ENCODE results near the gene R3HDML. TPM values are rescaled to one million over a fixed set of nuclear protein-coding genes. Genes with fewer than 3 reads are reported as not detected.

Gene R3HDML
- total and polyA plus RNA-seq, 2 donors (not counting 1 experiment from before 2014, with no cell fraction given): not detected

DNA sequence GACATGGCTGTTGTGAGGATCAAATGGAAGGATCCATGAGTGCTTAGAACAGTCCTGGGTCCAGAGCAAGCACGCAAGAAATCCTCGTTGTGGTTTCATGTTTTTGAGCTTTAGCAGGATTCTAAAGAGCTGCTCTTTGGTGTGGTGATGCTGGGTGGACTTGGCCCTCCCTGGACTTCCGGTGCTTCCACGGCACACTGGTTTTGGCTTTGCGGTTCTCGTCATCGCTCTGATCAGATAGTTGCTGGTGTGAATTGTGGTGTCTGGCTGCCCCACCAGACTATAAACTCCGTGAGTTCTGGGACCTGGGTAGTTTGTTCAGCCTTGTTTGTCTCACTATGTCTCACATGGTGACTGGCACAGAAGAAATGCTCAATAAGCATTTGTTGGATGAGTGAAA is 21.9 kb downstream of the R3HDML start:
- no peaks in the 10 kb centered on the region for H3K79me2 ChIP-seq (ENCODE audit: control insufficient read depth, insufficient read depth, low read length)
- no peak overlapping the region for H3K4me2 ChIP-seq (replicated peaks; ENCODE audit: low read depth, low read length, poor library complexity, severe bottlenecking)
- POLR2A ChIA-PET: no interaction called here
- TF ChIP-seq, protein P1, sequence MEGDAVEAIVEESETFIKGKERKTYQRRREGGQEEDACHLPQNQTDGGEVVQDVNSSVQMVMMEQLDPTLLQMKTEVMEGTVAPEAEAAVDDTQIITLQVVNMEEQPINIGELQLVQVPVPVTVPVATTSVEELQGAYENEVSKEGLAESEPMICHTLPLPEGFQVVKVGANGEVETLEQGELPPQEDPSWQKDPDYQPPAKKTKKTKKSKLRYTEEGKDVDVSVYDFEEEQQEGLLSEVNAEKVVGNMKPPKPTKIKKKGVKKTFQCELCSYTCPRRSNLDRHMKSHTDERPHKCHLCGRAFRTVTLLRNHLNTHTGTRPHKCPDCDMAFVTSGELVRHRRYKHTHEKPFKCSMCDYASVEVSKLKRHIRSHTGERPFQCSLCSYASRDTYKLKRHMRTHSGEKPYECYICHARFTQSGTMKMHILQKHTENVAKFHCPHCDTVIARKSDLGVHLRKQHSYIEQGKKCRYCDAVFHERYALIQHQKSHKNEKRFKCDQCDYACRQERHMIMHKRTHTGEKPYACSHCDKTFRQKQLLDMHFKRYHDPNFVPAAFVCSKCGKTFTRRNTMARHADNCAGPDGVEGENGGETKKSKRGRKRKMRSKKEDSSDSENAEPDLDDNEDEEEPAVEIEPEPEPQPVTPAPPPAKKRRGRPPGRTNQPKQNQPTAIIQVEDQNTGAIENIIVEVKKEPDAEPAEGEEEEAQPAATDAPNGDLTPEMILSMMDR (IDR thresholded peaks at IDR 0.05): no peak
- no peak for TF ChIP-seq EZH2 (IDR thresholded peaks at IDR 0.05; ENCODE audit: borderline replicate concordance, insufficient read depth, low read depth, low read length, poor library complexity, severe bottlenecking)
- no peaks in the 10 kb centered on the region for H4K20me1 ChIP-seq (ENCODE audit: control insufficient read depth, insufficient read depth, low read length, poor library complexity, severe bottlenecking)
- CTCF ChIA-PET: interaction anchor here (0.6 kb wide), 1 partner anchor 217 kb away, joined by 3 read pairs; no protein-coding TSS in a partner anchor
- H2AFZ ChIP-seq (ENCODE audit: insufficient read depth, low read depth, low read length, poor library complexity, severe bottlenecking): no peak overlapping the region
- Mint-ChIP-seq H3K27ac (no peak overlapping the region), H3K4me1 (no peaks in the 10 kb centered on the region), H3K27me3 (peaks cover 44% of the 10 kb centered on the region), H3K9me3 (ENCODE audit: insufficient read depth) (no peaks in the 10 kb centered on the region), H3K4me3 (no peak overlapping the region)
- H3K4me1 ChIP-seq (ENCODE audit: control insufficient read depth in 2 of 2, insufficient read depth in 2 of 2, low read length in 2 of 2): no peaks in the 10 kb centered on the region
- peaks cover 0 to 4% (median 0%) of the 10 kb centered on the region in 3 donors for H3K9me3 ChIP-seq (ENCODE audit: control extremely low read depth in 1 of 3, control insufficient read depth in 2 of 3, insufficient read depth in 1 of 3, low read length in 2 of 3)
- intact Hi-C loops (cut with micrococcal nuclease): no loop called here
- DNase-seq: no peak
- H3K27ac ChIP-seq (ENCODE audit: low read length in 2 of 2): no peak overlapping the region
- no peaks in the 10 kb centered on the region for H3K36me3 ChIP-seq (replicated peaks in 1 of 2; ENCODE audit: control extremely low read depth in 1 of 2, control insufficient read depth in 1 of 2, extremely low read depth in 1 of 2, insufficient read depth in 2 of 2, low read length in 1 of 2)
- peaks cover 0 to 4% (median under 1%) of the 10 kb centered on the region in 4 experiments for H3K27me3 ChIP-seq (replicated peaks in 1 of 4; ENCODE audit: control extremely low read depth in 1 of 4, control insufficient read depth in 3 of 4, insufficient read depth in 4 of 4, low read length in 3 of 4)
- ATAC-seq (ENCODE audit: low read depth): no peak
- H3K4me3 ChIP-seq (ENCODE audit: control extremely low read depth in 1 of 5, extremely low read depth in 1 of 5, insufficient read depth in 1 of 5, low read depth in 2 of 5, low read length in 4 of 5): no peak overlapping the region
- H3K9ac ChIP-seq (ENCODE audit: low read length): no peak overlapping the region
- 85% methylated on average over 6 of the region's 8 CpGs for WGBS (ENCODE audit: insufficient coverage)

- CTCF ChIA-PET: no interaction called here
Measured at GRCh38 chr20:44360221-44360620, 23.4 kb downstream of the R3HDML start.

More at GRCh38 chr20:44360221-44360620, 23.4 kb downstream of the R3HDML start:
- Histone ChIP-seq H3K79me2 (ENCODE audit: control insufficient read depth, insufficient read depth, low read length) (no peaks in the 10 kb centered on the region), H3K9me3 (ENCODE audit: control extremely low read depth in 1 of 3, control insufficient read depth in 2 of 3, insufficient read depth in 1 of 3, low read length in 2 of 3) (peaks cover 0 to 4% (median 0%) of the 10 kb centered on the region in 3 donors), H3K36me3 (replicated peaks in 1 of 2; ENCODE audit: control extremely low read depth in 1 of 2, control insufficient read depth in 1 of 2, extremely low read depth in 1 of 2, insufficient read depth in 2 of 2, low read length in 1 of 2) (no peaks in the 10 kb centered on the region), H3K4me3 (ENCODE audit: control extremely low read depth in 1 of 5, extremely low read depth in 1 of 5, insufficient read depth in 1 of 5, low read depth in 2 of 5, low read length in 4 of 5) (no peak overlapping the region), H3K27ac (ENCODE audit: low read length in 2 of 2) (no peak overlapping the region), H3K4me1 (ENCODE audit: control insufficient read depth in 2 of 2, insufficient read depth in 2 of 2, low read length in 2 of 2) (no peaks in the 10 kb centered on the region), H3K9ac (ENCODE audit: low read length) (no peak overlapping the region), H4K20me1 (ENCODE audit: control insufficient read depth, insufficient read depth, low read length, poor library complexity, severe bottlenecking) (no peaks in the 10 kb centered on the region), H3K4me2 (replicated peaks; ENCODE audit: low read depth, low read length, poor library complexity, severe bottlenecking) (no peak overlapping the region), H2AFZ (ENCODE audit: insufficient read depth, low read depth, low read length, poor library complexity, severe bottlenecking) (no peak overlapping the region), H3K27me3 (replicated peaks in 1 of 4; ENCODE audit: control extremely low read depth in 1 of 4, control insufficient read depth in 3 of 4, insufficient read depth in 4 of 4, low read length in 3 of 4) (peaks cover 0 to 5% (median 2%) of the 10 kb centered on the region in 4 experiments)
- no peak overlapping the region for H3K4me3 Mint-ChIP-seq
- peaks cover 34% of the 10 kb centered on the region for H3K27me3 Mint-ChIP-seq
- ATAC-seq (ENCODE audit: low read depth) (no peak), DNase-seq (no peak)
- H3K9me3 Mint-ChIP-seq (ENCODE audit: insufficient read depth): no peaks in the 10 kb centered on the region
- TF ChIP-seq EZH2 (IDR thresholded peaks at IDR 0.05; ENCODE audit: borderline replicate concordance, insufficient read depth, low read depth, low read length, poor library complexity, severe bottlenecking): no peak
- TF ChIP-seq, protein P1 (IDR thresholded peaks at IDR 0.05): no peak
- POLR2A ChIA-PET: no interaction called here
- H3K27ac Mint-ChIP-seq: no peak overlapping the region
- intact Hi-C loops (cut with micrococcal nuclease): no loop called here
- H3K4me1 Mint-ChIP-seq: no peaks in the 10 kb centered on the region

Measured in B cell (primary cell).